ENCODE measurements around the gene GPR63.

GRCh38 chr6:96849615-96850014, 12.3 kb upstream of the GPR63 start:
- TF ChIP-seq, protein P1, sequence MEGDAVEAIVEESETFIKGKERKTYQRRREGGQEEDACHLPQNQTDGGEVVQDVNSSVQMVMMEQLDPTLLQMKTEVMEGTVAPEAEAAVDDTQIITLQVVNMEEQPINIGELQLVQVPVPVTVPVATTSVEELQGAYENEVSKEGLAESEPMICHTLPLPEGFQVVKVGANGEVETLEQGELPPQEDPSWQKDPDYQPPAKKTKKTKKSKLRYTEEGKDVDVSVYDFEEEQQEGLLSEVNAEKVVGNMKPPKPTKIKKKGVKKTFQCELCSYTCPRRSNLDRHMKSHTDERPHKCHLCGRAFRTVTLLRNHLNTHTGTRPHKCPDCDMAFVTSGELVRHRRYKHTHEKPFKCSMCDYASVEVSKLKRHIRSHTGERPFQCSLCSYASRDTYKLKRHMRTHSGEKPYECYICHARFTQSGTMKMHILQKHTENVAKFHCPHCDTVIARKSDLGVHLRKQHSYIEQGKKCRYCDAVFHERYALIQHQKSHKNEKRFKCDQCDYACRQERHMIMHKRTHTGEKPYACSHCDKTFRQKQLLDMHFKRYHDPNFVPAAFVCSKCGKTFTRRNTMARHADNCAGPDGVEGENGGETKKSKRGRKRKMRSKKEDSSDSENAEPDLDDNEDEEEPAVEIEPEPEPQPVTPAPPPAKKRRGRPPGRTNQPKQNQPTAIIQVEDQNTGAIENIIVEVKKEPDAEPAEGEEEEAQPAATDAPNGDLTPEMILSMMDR (conservative IDR thresholded peaks at IDR 0.05 in 1 of 2, IDR thresholded peaks at IDR 0.05 in 1 of 2; ENCODE audit: low read depth in 1 of 2, low read length in 2 of 2): no peak
- no peak for TF ChIP-seq EZH2 (IDR thresholded peaks at IDR 0.05; ENCODE audit: low read length, missing control alignments)

Data from fibroblast of lung (primary cell).